Measurements from ENCODE around the gene DLEC1.

Gene DLEC1

DNA sequence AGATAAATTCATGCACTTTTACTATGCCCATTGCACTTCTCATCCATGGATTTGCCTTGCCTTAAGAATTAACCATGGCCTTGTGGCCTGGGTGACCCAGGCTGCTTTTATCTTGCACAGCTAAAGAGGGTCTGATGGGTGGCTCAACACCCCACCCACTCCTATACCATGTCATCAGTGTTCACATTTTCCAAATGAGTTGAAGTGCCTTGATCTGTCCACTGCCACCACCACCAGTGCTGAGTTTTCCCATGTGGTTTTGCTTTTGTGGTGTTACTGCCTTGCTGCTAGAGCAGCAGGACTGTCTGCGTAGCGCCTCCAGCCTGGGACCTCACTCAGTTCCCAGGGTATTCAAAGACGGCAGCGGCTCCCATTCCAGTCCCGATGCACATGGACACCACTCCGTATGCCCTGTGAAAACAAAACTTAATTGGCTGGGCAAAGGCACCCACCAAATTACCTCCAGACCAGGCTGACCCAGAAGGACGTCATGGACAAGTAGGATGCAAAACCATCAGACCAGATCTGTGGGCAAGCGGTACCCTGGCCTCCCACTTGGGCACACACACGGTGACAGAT lies 83.8 kb downstream of the DLEC1 start:
- H3K36me3 ChIP-seq (ENCODE audit: control insufficient read depth in 1 of 2, insufficient read depth in 2 of 2, low read length in 2 of 2) = peaks cover 53 to 78% of the 10 kb centered on the region in 2 donors
- H3K4me1 ChIP-seq (ENCODE audit: control insufficient read depth in 1 of 2, insufficient read depth in 2 of 2, low read length in 2 of 2) = no peaks in the 10 kb centered on the region
- no peaks in the 10 kb centered on the region for H3K27me3 ChIP-seq (ENCODE audit: low read depth, low read length)
- H3K4me3 ChIP-seq (ENCODE audit: low read depth in 1 of 2, low read length in 2 of 2) = no peak overlapping the region
- H3K27ac ChIP-seq (ENCODE audit: low read length) = no peak overlapping the region
- no peaks in the 10 kb centered on the region for H3K9me3 ChIP-seq (ENCODE audit: control insufficient read depth in 1 of 2, low read length in 2 of 2)

DNA sequence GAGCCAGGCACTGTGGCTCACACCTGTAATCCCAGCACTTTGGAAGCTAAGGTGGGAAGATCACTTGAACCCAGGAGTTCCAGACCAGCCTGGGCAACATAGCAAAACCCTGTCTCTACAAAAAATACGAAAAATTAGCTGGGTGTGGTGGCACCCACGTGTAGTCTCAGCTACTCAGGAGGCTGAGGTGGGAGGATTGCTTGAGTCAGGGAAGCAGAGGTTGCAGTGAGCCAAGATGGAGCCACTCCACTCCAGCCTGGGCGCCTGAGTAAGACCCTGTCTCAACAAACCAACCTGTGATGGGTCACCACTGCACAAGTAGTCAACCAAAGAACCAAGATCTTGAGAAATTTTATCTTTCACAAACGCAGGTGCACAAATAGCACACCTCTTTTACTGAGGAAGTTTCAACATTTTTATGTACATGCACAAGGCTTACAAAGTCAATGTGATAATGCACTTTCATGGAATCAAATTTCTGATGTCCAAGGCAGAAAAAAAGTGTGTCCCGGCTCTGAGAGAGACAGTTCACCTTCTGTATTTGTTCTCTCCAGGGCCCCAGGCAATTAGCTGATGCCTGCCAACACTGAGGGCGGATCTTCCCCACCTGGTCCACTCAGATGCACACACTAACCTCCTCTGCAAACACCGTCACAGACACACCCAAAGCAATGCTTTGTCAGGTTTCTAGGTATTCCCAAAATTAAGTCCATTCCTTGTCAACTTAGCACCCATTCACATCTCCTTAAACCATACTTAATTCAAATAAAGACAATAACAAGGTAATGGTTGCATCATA lies 85.5 kb downstream of the DLEC1 start:
- Histone ChIP-seq H3K4me1 (ENCODE audit: control insufficient read depth in 1 of 2, insufficient read depth in 2 of 2, low read length in 2 of 2) (no peaks in the 10 kb centered on the region), H3K27ac (ENCODE audit: low read length) (no peak overlapping the region), H3K27me3 (ENCODE audit: low read depth, low read length) (no peaks in the 10 kb centered on the region), H3K4me3 (ENCODE audit: low read depth in 1 of 2, low read length in 2 of 2) (no peak overlapping the region), H3K9me3 (ENCODE audit: control insufficient read depth in 1 of 2, low read length in 2 of 2) (no peaks in the 10 kb centered on the region), H3K36me3 (ENCODE audit: control insufficient read depth in 1 of 2, insufficient read depth in 2 of 2, low read length in 2 of 2) (peaks cover 62 to 94% of the 10 kb centered on the region in 2 donors)

DNA sequence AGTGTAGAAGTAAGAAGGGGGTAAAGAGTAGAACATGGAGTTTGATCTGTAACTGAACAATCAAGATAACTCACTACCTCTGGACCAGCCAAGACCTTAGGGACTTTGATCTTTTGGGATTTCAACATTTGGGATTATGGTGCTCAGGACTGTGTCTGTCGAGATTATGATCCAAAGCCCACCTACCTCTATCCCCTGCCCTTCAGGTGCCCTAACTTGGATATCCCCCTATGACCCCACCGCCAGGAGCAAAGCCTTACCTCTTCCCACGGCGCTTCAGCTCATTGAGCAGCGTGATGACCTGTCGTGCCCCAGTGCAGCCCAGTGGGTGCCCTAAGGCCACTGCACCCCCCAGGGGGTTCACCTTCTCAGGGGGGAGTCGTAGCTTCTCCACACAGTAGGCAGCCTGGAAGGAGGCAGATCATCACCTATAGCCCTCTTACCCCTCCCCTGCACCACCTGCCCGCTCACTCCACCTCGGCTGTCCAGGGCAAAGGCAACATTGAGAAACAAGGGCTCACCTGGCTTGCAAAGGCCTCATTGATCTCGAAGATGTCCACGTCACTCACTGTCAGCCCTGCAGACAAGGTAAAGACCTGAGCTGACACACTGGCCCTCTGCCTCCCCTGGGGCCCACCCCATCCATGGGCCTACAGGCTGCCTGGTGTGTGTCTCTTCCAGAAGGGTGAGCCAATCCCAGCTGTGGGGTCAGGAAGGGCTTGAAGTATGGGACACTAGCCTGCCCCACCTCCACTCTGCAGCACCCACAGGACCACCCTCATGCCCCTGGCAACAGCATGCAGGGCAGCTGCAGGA lies 86.5 kb downstream of the DLEC1 start:
- H3K27me3 ChIP-seq (ENCODE audit: low read depth, low read length) = no peaks in the 10 kb centered on the region
- H3K4me1 ChIP-seq (ENCODE audit: control insufficient read depth in 1 of 2, insufficient read depth in 2 of 2, low read length in 2 of 2) = peaks cover 0 to 3% of the 10 kb centered on the region in 2 donors
- peaks cover 69 to 95% of the 10 kb centered on the region in 2 donors for H3K36me3 ChIP-seq (ENCODE audit: control insufficient read depth in 1 of 2, insufficient read depth in 2 of 2, low read length in 2 of 2)
- H3K9me3 ChIP-seq (ENCODE audit: control insufficient read depth in 1 of 2, low read length in 2 of 2) = no peaks in the 10 kb centered on the region
- no peak overlapping the region for H3K27ac ChIP-seq (ENCODE audit: low read length)
- H3K4me3 ChIP-seq (ENCODE audit: low read depth in 1 of 2, low read length in 2 of 2) = no peak overlapping the region

DNA sequence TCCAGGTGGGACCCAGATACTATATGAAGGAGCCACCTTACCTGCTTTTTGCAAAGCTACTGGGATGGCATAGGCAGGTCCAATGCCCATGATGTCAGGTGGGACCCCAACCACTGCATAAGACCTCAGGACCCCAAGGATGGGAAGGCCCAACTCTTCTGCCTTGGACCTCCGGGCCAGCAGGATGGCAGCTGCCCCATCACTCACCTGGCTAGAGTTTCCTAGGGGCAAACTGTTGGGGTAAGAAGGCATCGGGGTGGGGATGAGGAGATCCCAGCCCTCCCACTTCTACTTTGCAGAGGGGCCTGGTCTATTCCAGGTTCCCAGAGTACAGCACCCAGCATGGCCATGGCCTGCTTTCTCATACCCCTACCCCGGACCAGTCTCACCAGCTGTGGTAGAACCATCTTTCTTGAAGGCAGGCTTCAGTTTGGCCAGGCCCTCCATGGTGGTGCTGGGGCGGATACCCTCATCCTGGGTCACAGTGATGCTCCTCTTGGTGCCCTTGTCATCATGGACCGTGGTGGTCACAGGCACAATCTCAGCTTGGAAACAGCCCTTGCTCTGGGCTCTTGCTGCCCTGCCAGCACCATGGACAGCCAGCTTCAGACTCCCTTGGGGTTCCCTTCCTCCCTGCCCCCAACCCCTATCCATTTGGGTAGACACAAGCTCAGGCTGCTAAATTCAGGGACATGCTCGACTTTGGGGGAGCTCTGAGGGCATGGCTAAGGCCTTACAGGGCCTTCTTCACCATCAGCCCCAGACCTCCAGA lies 87.3 kb downstream of the DLEC1 start:
- no peak overlapping the region for H3K4me3 ChIP-seq (ENCODE audit: low read depth in 1 of 2, low read length in 2 of 2)
- H3K36me3 ChIP-seq (ENCODE audit: control insufficient read depth in 1 of 2, insufficient read depth in 2 of 2, low read length in 2 of 2) = peaks cover 75 to 94% of the 10 kb centered on the region in 2 donors
- H3K27ac ChIP-seq (ENCODE audit: low read length) = no peak overlapping the region
- H3K27me3 ChIP-seq (ENCODE audit: low read depth, low read length) = no peaks in the 10 kb centered on the region
- H3K4me1 ChIP-seq (ENCODE audit: control insufficient read depth in 1 of 2, insufficient read depth in 2 of 2, low read length in 2 of 2) = peaks cover 0 to 5% of the 10 kb centered on the region in 2 donors
- H3K9me3 ChIP-seq (ENCODE audit: control insufficient read depth in 1 of 2, low read length in 2 of 2) = no peaks in the 10 kb centered on the region

DNA sequence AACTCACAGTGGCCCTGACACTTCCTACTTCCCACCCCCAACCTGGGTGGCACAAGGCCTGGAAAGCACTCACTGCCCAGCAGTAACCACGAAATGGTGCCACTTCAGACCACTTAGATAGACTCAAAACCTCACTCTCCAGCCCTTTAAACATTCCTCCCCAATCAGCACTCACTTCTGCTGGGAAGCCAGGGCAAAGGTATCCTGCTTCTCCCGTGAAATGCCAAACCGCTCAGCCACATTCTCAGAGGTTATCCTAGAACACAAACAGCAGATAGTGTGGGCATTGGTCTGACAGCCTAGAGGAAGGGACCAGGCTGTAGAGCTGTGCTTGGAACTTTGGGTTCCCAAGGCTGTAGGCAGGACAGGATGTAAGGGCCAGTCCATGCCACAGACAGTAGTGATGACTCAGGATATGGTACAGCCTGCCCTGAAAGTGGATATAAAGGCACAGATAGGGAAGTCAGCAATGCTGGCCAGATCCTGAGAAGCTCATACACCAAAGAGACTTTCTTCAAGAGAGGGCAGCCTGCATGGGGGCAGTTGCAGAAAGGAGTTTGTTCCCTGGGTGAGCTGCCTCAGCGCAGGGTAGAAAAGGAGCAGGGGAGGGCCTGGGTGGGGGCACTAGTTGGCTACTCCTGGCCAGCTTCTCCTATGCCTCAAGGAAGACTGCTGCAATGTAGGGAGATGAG lies 88.7 kb downstream of the DLEC1 start:
- Histone ChIP-seq H3K4me3 (ENCODE audit: low read depth in 1 of 2, low read length in 2 of 2) (no peak overlapping the region), H3K4me1 (ENCODE audit: control insufficient read depth in 1 of 2, insufficient read depth in 2 of 2, low read length in 2 of 2) (peaks cover 0 to 5% of the 10 kb centered on the region in 2 donors), H3K36me3 (ENCODE audit: control insufficient read depth in 1 of 2, insufficient read depth in 2 of 2, low read length in 2 of 2) (peaks cover 82 to 91% of the 10 kb centered on the region in 2 donors), H3K9me3 (ENCODE audit: control insufficient read depth in 1 of 2, low read length in 2 of 2) (no peaks in the 10 kb centered on the region), H3K27me3 (ENCODE audit: low read depth, low read length) (no peaks in the 10 kb centered on the region), H3K27ac (ENCODE audit: low read length) (no peak overlapping the region)

DNA sequence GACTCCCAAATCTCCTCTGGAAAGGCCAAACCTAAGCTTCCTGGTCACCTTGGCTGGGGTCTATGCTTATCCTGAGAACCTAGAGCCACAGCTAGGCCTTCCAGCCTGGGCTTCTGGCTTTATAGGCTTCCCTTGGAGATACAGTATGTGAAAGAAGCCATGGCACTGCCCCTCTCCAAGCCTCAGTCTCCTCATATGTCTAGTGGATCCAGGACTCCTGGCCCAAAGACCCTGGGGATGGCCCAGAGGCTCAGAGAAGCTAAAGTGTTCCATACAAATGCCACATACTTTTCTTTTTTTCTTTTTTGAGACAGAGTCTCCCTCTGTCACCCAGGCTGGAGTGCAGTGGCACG lies 89.3 kb downstream of the DLEC1 start:
- Histone ChIP-seq H3K36me3 (ENCODE audit: control insufficient read depth in 1 of 2, insufficient read depth in 2 of 2, low read length in 2 of 2) (peaks cover 82 to 89% of the 10 kb centered on the region in 2 donors), H3K9me3 (ENCODE audit: control insufficient read depth in 1 of 2, low read length in 2 of 2) (no peaks in the 10 kb centered on the region), H3K4me3 (ENCODE audit: low read depth in 1 of 2, low read length in 2 of 2) (no peak overlapping the region), H3K27ac (ENCODE audit: low read length) (no peak overlapping the region), H3K27me3 (ENCODE audit: low read depth, low read length) (no peaks in the 10 kb centered on the region), H3K4me1 (ENCODE audit: control insufficient read depth in 1 of 2, insufficient read depth in 2 of 2, low read length in 2 of 2) (peaks cover 2 to 5% of the 10 kb centered on the region in 2 donors)

DNA sequence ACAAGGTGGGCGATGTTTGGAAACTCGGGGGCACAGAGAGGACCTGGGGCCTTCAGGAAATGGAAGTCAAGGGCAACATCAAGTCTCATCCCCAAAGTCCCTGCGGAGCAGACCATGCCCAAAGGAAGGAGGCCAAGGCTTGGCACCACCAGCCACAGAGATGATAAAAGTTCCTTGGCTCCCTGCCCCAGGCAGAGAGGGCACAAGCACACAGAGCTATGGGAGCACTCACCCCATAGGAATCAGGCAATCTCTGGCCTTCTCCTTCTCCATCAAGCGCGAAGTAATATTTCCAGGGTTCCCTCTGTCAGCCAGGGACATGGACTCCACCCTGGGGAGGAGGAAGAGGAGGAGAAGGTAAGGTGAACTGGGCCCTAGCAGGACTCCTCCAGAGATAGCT lies 90.0 kb downstream of the DLEC1 start:
- no peak overlapping the region for H3K27ac ChIP-seq (ENCODE audit: low read length)
- no peaks in the 10 kb centered on the region for H3K9me3 ChIP-seq (ENCODE audit: control insufficient read depth in 1 of 2, low read length in 2 of 2)
- H3K36me3 ChIP-seq (ENCODE audit: control insufficient read depth in 1 of 2, insufficient read depth in 2 of 2, low read length in 2 of 2) = peaks cover 83 to 91% of the 10 kb centered on the region in 2 donors
- H3K4me3 ChIP-seq (ENCODE audit: low read depth in 1 of 2, low read length in 2 of 2) = no peak overlapping the region
- H3K27me3 ChIP-seq (ENCODE audit: low read depth, low read length) = no peaks in the 10 kb centered on the region
- H3K4me1 ChIP-seq (ENCODE audit: control insufficient read depth in 1 of 2, insufficient read depth in 2 of 2, low read length in 2 of 2) = peaks cover 6 to 7% of the 10 kb centered on the region in 2 donors

DNA sequence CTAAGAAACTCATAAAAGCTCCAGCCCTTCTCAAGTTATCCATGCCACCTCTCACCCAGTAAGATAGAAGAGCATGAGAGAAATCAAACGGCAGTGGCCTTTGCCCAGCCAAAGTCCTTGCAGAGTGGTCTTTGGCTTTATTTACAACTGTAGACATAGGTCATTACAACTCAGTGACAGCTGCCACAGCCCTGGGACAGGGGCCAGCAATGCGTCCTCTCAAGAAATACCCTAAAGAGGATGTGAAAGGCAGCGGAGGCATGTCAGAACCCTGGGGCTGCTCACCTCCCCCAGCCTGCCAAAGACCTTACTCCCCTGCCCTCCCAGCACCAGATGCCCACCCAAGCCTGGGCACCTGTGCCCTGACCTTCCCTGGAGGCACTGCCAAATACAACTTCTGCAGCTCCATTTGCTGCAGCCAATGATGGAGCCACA lies 91.6 kb downstream of the DLEC1 start:
- H3K4me3 ChIP-seq (ENCODE audit: low read depth in 1 of 2, low read length in 2 of 2) = no peak overlapping the region
- H3K9me3 ChIP-seq (ENCODE audit: control insufficient read depth in 1 of 2, low read length in 2 of 2) = no peaks in the 10 kb centered on the region
- H3K4me1 ChIP-seq (ENCODE audit: control insufficient read depth in 1 of 2, insufficient read depth in 2 of 2, low read length in 2 of 2) = peaks cover 8 to 12% of the 10 kb centered on the region in 2 donors
- no peak overlapping the region for H3K27ac ChIP-seq (ENCODE audit: low read length)
- no peaks in the 10 kb centered on the region for H3K27me3 ChIP-seq (ENCODE audit: low read depth, low read length)
- peaks cover 74 to 76% of the 10 kb centered on the region in 2 donors for H3K36me3 ChIP-seq (ENCODE audit: control insufficient read depth in 1 of 2, insufficient read depth in 2 of 2, low read length in 2 of 2)

DNA sequence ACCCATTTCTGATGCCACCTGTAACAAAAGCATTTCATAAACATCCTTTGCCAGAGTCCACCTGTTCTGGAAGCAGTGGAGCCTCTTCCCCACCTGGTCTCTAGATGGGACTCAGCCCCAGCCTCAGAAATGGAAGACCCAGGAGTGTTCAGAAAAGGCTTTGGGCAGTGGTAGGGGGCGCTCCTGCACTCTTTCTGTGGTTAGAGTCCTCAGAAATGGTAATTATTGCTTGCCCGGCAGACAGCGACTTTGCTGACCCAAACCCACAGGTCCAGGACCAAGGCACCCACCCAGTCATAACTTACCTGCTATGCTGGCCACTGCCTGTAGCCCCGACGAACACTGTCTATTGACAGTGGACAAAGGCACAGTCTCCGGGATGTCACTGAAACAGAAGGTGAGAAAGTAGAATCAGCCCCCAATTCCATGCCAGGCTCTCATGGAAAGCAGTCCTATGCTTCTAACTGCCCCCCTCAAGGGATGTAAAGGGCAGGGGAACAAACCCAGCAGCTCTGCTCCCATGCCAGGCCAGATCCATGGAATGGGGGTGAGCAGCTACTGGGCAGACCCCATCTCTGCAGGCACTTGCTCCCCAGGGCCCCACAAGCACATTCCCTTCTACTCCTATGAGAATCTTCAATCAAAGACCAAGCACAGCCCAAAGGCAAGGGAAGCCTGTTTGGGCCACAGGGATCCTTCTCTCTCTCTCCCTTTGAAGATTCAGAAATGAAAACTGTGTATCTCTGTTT lies 92.8 kb downstream of the DLEC1 start:
- peaks cover 62 to 65% of the 10 kb centered on the region in 2 donors for H3K36me3 ChIP-seq (ENCODE audit: control insufficient read depth in 1 of 2, insufficient read depth in 2 of 2, low read length in 2 of 2)
- peaks cover 8 to 18% of the 10 kb centered on the region in 2 donors for H3K4me1 ChIP-seq (ENCODE audit: control insufficient read depth in 1 of 2, insufficient read depth in 2 of 2, low read length in 2 of 2)
- no peaks in the 10 kb centered on the region for H3K9me3 ChIP-seq (ENCODE audit: control insufficient read depth in 1 of 2, low read length in 2 of 2)
- no peak overlapping the region for H3K27ac ChIP-seq (ENCODE audit: low read length)
- no peak overlapping the region for H3K4me3 ChIP-seq (ENCODE audit: low read depth in 1 of 2, low read length in 2 of 2)
- H3K27me3 ChIP-seq (ENCODE audit: low read depth, low read length) = no peaks in the 10 kb centered on the region

DNA sequence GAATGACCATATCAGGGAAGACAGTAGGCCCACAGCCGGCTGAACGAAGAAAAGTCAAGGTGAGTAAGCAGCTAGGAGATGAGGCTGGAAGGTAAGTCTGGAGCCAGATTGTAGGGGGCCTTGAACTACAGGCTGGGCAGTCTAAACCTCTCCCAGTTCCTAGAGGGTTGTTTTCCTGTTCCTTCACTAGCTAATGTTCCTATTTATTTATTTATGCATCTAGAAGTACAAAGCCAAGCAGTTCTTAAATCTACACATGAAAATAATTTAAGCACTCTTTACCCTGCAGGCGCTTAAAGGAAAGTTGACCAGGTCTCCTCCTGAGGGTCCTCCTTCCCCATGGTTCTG lies 94.2 kb downstream of the DLEC1 start:
- H3K36me3 ChIP-seq (ENCODE audit: control insufficient read depth in 1 of 2, insufficient read depth in 2 of 2, low read length in 2 of 2) = peaks cover 49 to 51% of the 10 kb centered on the region in 2 donors
- peak overlapping the region; percentile 48 for H3K27ac ChIP-seq (ENCODE audit: low read length)
- H3K4me1 ChIP-seq (ENCODE audit: control insufficient read depth in 1 of 2, insufficient read depth in 2 of 2, low read length in 2 of 2) = peaks cover 14 to 21% of the 10 kb centered on the region in 2 donors
- no peaks in the 10 kb centered on the region for H3K9me3 ChIP-seq (ENCODE audit: control insufficient read depth in 1 of 2, low read length in 2 of 2)
- no peak overlapping the region for H3K4me3 ChIP-seq (ENCODE audit: low read depth in 1 of 2, low read length in 2 of 2)
- no peaks in the 10 kb centered on the region for H3K27me3 ChIP-seq (ENCODE audit: low read depth, low read length)

Measured in muscle layer of duodenum (tissue), 2 donors.